K562 treated with DMSO at 1 percent for 48 hours (cell line): ENCODE results near the gene EIF1AX. TPM values are rescaled to one million over a fixed set of nuclear protein-coding genes. Genes with fewer than 3 reads are reported as not detected.

Experiments used
- total RNA-seq: library from RNA; unstranded; fragments of 300-600 nt; gene quantifications from 2 replicates; pipeline ENCODE4 v1.2.3, GENCODE V29; 2022; ENCODE audit warnings: low replicate concordance; ENCODE audit errors: extremely low read depth

The EIF1AX gene, protein sequence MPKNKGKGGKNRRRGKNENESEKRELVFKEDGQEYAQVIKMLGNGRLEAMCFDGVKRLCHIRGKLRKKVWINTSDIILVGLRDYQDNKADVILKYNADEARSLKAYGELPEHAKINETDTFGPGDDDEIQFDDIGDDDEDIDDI
- total RNA-seq: not detected in 2 replicates

DNA sequence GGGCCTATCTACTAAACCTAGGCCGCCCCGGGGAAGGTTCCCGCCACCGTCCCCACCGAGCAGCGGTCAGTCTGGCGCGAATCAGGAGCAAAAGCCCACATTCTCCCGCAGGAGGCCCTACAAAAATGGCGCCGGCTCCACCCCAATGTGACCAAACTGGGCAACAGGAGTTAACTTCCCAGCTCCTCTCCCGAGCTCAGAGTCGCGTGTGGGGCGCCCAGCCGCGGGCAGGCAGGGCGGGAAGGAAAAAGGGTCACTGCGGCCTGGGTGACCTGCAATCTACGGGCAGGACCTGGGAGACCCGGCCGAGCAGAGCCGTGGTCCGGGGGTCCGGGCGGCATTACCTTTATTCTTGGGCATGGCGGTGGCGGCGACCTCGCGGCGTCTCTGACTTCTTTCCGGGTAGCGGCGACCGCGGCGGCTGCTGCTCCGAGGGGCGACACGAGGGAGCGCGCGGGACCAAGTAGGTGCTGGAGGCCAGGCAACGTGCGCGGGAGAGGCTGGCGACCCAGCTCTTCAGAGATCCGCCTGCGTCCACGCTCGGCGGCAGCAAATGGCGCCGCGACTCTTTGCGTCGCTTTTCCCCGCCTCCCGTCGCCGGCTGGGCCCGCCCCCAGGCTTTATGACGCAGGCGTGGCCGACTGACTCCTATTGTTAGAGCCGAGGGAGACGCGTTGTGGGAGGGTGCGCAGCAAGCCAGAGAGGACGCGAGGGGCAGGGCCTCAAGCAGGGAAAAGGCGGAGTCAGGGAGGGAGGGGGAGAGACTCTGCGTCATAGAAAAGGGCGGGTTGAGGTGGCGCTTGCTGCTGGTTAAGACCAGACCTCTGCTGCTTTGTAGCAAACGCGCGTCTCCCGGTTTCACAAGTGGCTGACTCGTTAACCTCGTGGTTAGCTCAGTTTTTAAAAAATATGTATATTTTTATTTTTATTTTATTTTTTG lies at the start of gene EIF1AX:
Gene EIF1AX (minus strand): TSS at position 558 of the 940 bp plus-strand sequence. CDS start 198 bp downstream, at position 360.

DNA sequence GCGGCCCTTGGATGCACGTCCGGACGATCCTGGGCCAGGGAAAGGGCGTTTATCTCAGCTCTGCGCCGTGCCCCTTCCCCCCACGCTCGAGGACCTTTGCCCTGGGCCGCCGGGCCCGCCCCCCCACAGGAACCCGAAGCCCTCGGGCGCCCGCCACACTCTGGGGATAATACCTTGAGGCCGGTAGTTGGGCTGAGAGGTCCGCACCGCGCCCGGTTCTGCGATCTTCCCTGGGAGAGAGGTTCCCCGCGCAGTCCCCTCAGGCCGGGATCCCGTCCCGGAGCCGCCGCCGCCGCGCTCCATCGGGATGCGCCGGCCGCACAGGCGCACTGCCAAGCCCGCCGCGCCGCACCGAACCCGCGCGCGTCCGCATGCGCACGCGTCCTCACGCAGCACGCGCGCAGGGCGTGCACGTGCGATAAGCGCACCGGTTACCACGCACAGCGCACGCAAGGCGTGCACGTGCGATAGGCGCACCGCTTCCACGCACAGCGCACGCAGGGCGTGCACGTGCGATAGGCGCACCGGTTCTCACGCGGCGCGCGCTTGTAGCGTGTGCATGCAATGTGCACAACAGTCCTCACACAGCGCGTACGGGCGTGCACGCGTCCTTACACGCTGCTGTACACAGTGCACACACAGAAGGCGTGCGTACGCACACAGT lies 24.9 kb downstream of the EIF1AX start, which contains the start of gene MAP7D2:
Gene MAP7D2 (minus strand): TSS at position 331 of the 664 bp plus-strand sequence. CDS start 28 bp downstream, at position 303.

Other genes with a start within 250 kb of the EIF1AX start
- gene BCLAF3, start 150.8 kb downstream of the EIF1AX start, total RNA-seq: not detected in 2 replicates
- not detected in 2 replicates for gene MAP7D2, start 24.9 kb downstream of the EIF1AX start, total RNA-seq
- gene RPS6KA3, start 125.1 kb upstream of the EIF1AX start, total RNA-seq: not detected in 2 replicates